ENCODE measurements around the gene RNF32. TPM values are rescaled to one million over a fixed set of nuclear protein-coding genes. Genes with fewer than 3 reads are reported as not detected.
"Not testable (repeated sequence)": the region's sequence is repeated elsewhere in the genome, so short reads cannot be mapped to it uniquely, and the experiment has no call there.

Gene RNF32
- total and polyA plus RNA-seq, 5 donors from 2014 or later = 0.81 to 5.4 (median 1.6) TPM

DNA sequence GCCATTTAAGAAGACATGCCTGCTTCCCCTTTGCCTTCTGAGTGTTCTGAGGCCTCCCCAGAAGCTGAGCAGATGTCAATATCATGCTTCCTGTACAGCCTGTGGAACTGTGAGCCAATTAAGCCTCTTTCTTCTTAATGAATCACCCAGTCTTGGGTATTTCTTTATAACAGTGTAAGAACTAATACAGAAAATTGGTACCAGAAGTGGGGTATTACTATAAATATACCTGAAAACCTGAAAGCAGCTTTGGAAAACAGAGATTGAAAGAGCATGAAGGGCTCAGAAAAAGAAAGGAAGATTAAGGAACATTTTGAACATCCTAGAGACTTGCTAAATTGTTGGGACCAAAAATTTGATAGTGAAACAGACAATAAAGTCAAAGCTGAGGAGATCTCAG is 12.0 kb upstream of the RNF32 start:
- Histone ChIP-seq H3K27me3 (ENCODE audit: control insufficient read depth, insufficient read depth, low read length) (no peaks in the 10 kb centered on the region), H3K4me3 (ENCODE audit: low read depth, low read length) (no peak overlapping the region), H3K9me3 (ENCODE audit: control insufficient read depth in 2 of 2, low read length in 2 of 2) (peaks cover 7 to 27% of the 10 kb centered on the region in 2 experiments), H3K4me1 (ENCODE audit: control insufficient read depth, insufficient read depth, low read length, poor library complexity, severe bottlenecking) (no peaks in the 10 kb centered on the region), H3K36me3 (ENCODE audit: control insufficient read depth, insufficient read depth, low read length) (no peaks in the 10 kb centered on the region), H3K27ac (ENCODE audit: insufficient read depth, low read length, poor library complexity, severe bottlenecking) (no peak overlapping the region)
- DNase-seq = no peak
- H3K27ac Mint-ChIP-seq = peak overlapping the region in 1 of 3 donors; percentile 82
- no peaks in the 10 kb centered on the region for H3K27me3 Mint-ChIP-seq
- no peaks in the 10 kb centered on the region for H3K36me3 Mint-ChIP-seq
- peaks cover 0 to 31% (median 8%) of the 10 kb centered on the region in 7 donors for H3K9me3 Mint-ChIP-seq
- no peak overlapping the region for H3K4me3 Mint-ChIP-seq
- peaks cover 0 to 11% (median 2%) of the 10 kb centered on the region in 4 donors for H3K4me1 Mint-ChIP-seq
- ATAC-seq (ENCODE audit: low read depth in 2 of 2) = no peak

- no peaks in the 10 kb centered on the region for H3K27me3 ChIP-seq (ENCODE audit: control insufficient read depth, insufficient read depth, low read length)
- H3K9me3 ChIP-seq (ENCODE audit: control insufficient read depth in 2 of 2, low read length in 2 of 2) = peaks cover 7 to 27% of the 10 kb centered on the region in 2 experiments
- Mint-ChIP-seq H3K4me3 (no peak overlapping the region), H3K27me3 (no peaks in the 10 kb centered on the region), H3K36me3 (peaks cover 4% of the 10 kb centered on the region), H3K9me3 (peaks cover 0 to 31% (median 8%) of the 10 kb centered on the region in 7 donors), H3K27ac (no peak overlapping the region), H3K4me1 (peaks cover 0 to 8% (median 4%) of the 10 kb centered on the region in 4 donors)
- no peak for DNase-seq
- H3K4me3 ChIP-seq (ENCODE audit: low read depth, low read length) = no peak overlapping the region
- ATAC-seq (ENCODE audit: low read depth in 2 of 2) = no peak
- no peaks in the 10 kb centered on the region for H3K36me3 ChIP-seq (ENCODE audit: control insufficient read depth, insufficient read depth, low read length)
- no peaks in the 10 kb centered on the region for H3K4me1 ChIP-seq (ENCODE audit: control insufficient read depth, insufficient read depth, low read length, poor library complexity, severe bottlenecking)
- H3K27ac ChIP-seq (ENCODE audit: insufficient read depth, low read length, poor library complexity, severe bottlenecking) = no peak overlapping the region
These were observed 10.7 kb upstream of the RNF32 start for GRCh38 chr7:156629873-156630272.

GRCh38 chr7:156634117-156634516 is 6.5 kb upstream of the RNF32 start:
- no peak overlapping the region for H3K4me3 Mint-ChIP-seq
- Histone ChIP-seq H3K27ac (ENCODE audit: insufficient read depth, low read length, poor library complexity, severe bottlenecking) (no peak overlapping the region), H3K4me1 (ENCODE audit: control insufficient read depth, insufficient read depth, low read length, poor library complexity, severe bottlenecking) (no peaks in the 10 kb centered on the region), H3K36me3 (ENCODE audit: control insufficient read depth, insufficient read depth, low read length) (no peaks in the 10 kb centered on the region), H3K27me3 (ENCODE audit: control insufficient read depth, insufficient read depth, low read length) (no peaks in the 10 kb centered on the region), H3K4me3 (ENCODE audit: low read depth, low read length) (no peak overlapping the region), H3K9me3 (ENCODE audit: control insufficient read depth in 2 of 2, low read length in 2 of 2) (peaks cover under 1 to 15% of the 10 kb centered on the region in 2 experiments)
- DNase-seq (no peak), ATAC-seq (ENCODE audit: low read depth in 2 of 2) (no peak)
- H3K4me1 Mint-ChIP-seq = peaks cover 0 to 21% (median 8%) of the 10 kb centered on the region in 4 donors
- H3K27ac Mint-ChIP-seq = no peak overlapping the region
- peaks cover 4% of the 10 kb centered on the region for H3K36me3 Mint-ChIP-seq
- H3K9me3 Mint-ChIP-seq = peaks cover 0 to 14% (median 3%) of the 10 kb centered on the region in 7 donors
- H3K27me3 Mint-ChIP-seq = peaks cover 2% of the 10 kb centered on the region

- Histone ChIP-seq H3K9me3 (ENCODE audit: control insufficient read depth in 2 of 2, low read length in 2 of 2) (no peaks in the 10 kb centered on the region), H3K27ac (ENCODE audit: insufficient read depth, low read length, poor library complexity, severe bottlenecking) (no peak overlapping the region), H3K4me3 (ENCODE audit: low read depth, low read length) (no peak overlapping the region), H3K4me1 (ENCODE audit: control insufficient read depth, insufficient read depth, low read length, poor library complexity, severe bottlenecking) (peaks cover 9% of the 10 kb centered on the region), H3K27me3 (ENCODE audit: control insufficient read depth, insufficient read depth, low read length) (no peaks in the 10 kb centered on the region), H3K36me3 (ENCODE audit: control insufficient read depth, insufficient read depth, low read length) (no peaks in the 10 kb centered on the region)
- no peak for ATAC-seq (ENCODE audit: low read depth in 2 of 2)
- Mint-ChIP-seq H3K4me1 (peaks cover 8 to 27% (median 11%) of the 10 kb centered on the region in 4 donors), H3K27me3 (peaks cover 7% of the 10 kb centered on the region), H3K4me3 (no peak overlapping the region), H3K9me3 (peaks cover 0 to 6% (median 2%) of the 10 kb centered on the region in 7 donors), H3K36me3 (peaks cover 4% of the 10 kb centered on the region), H3K27ac (no peak overlapping the region)
- DNase-seq = no peak
These were observed 4.8 kb upstream of the RNF32 start for GRCh38 chr7:156635529-156636385.

GRCh38 chr7:156637093-156637492 is 3.5 kb upstream of the RNF32 start:
- not testable (repeated sequence) for H3K36me3 ChIP-seq (ENCODE audit: control insufficient read depth, insufficient read depth, low read length); ATAC-seq (ENCODE audit: low read depth in 2 of 2); H3K36me3 Mint-ChIP-seq; DNase-seq; H3K9me3 Mint-ChIP-seq; H3K27ac ChIP-seq (ENCODE audit: insufficient read depth, low read length, poor library complexity, severe bottlenecking); H3K4me3 ChIP-seq (ENCODE audit: low read depth, low read length); H3K27me3 ChIP-seq (ENCODE audit: control insufficient read depth, insufficient read depth, low read length); H3K9me3 ChIP-seq (ENCODE audit: control insufficient read depth in 2 of 2, low read length in 2 of 2)
- H3K4me1 Mint-ChIP-seq = peaks cover 16 to 36% (median 18%) of the 10 kb centered on the region in 4 donors
- peak overlapping the region in 1 of 3 donors; percentile 68 for H3K27ac Mint-ChIP-seq
- H3K27me3 Mint-ChIP-seq = peaks cover 14% of the 10 kb centered on the region
- H3K4me3 Mint-ChIP-seq = peak overlapping the region in 1 of 4 donors; percentile 1
- H3K4me1 ChIP-seq (ENCODE audit: control insufficient read depth, insufficient read depth, low read length, poor library complexity, severe bottlenecking) = peaks cover 18% of the 10 kb centered on the region

- Mint-ChIP-seq H3K4me3 (peak overlapping the region; percentile 60 to 90 (median 83)), H3K4me1 (peaks cover 16 to 36% (median 17%) of the 10 kb centered on the region in 4 donors), H3K9me3 (peaks cover 0 to 7% (median 2%) of the 10 kb centered on the region in 7 donors), H3K27me3 (peaks cover 14% of the 10 kb centered on the region), H3K27ac (no peak overlapping the region), H3K36me3 (peaks cover 4% of the 10 kb centered on the region)
- DNase-seq (no peak), ATAC-seq (ENCODE audit: low read depth in 2 of 2) (no peak)
- no peaks in the 10 kb centered on the region for H3K36me3 ChIP-seq (ENCODE audit: control insufficient read depth, insufficient read depth, low read length)
- H3K27me3 ChIP-seq (ENCODE audit: control insufficient read depth, insufficient read depth, low read length) = peaks cover 4% of the 10 kb centered on the region
- no peaks in the 10 kb centered on the region for H3K9me3 ChIP-seq (ENCODE audit: control insufficient read depth in 2 of 2, low read length in 2 of 2)
- no peak overlapping the region for H3K4me3 ChIP-seq (ENCODE audit: low read depth, low read length)
- H3K4me1 ChIP-seq (ENCODE audit: control insufficient read depth, insufficient read depth, low read length, poor library complexity, severe bottlenecking) = peaks cover 18% of the 10 kb centered on the region
- H3K27ac ChIP-seq (ENCODE audit: insufficient read depth, low read length, poor library complexity, severe bottlenecking) = no peak overlapping the region
These were observed 2.0 kb upstream of the RNF32 start for GRCh38 chr7:156638443-156639077.

GRCh38 chr7:156639426-156640256 is 933 bp upstream of the RNF32 start:
- peaks cover 4% of the 10 kb centered on the region for H3K27me3 ChIP-seq (ENCODE audit: control insufficient read depth, insufficient read depth, low read length)
- no peak for ATAC-seq (ENCODE audit: low read depth in 2 of 2)
- H3K36me3 ChIP-seq (ENCODE audit: control insufficient read depth, insufficient read depth, low read length) = no peaks in the 10 kb centered on the region
- Mint-ChIP-seq H3K36me3 (no peaks in the 10 kb centered on the region), H3K9me3 (peaks cover 0 to 7% (median 2%) of the 10 kb centered on the region in 7 donors), H3K27me3 (peaks cover 14% of the 10 kb centered on the region), H3K4me1 (peaks cover 16 to 32% (median 17%) of the 10 kb centered on the region in 4 donors), H3K27ac (peak overlapping the region; percentile 54 to 90 (median 88)), H3K4me3 (peak overlapping the region; percentile 79 to 90 (median 88))
- no peak for DNase-seq
- H3K4me3 ChIP-seq (ENCODE audit: low read depth, low read length) = no peak overlapping the region
- peaks cover 18% of the 10 kb centered on the region for H3K4me1 ChIP-seq (ENCODE audit: control insufficient read depth, insufficient read depth, low read length, poor library complexity, severe bottlenecking)
- peak overlapping the region; percentile 92 for H3K27ac ChIP-seq (ENCODE audit: insufficient read depth, low read length, poor library complexity, severe bottlenecking)
- H3K9me3 ChIP-seq (ENCODE audit: control insufficient read depth in 2 of 2, low read length in 2 of 2) = no peaks in the 10 kb centered on the region
